Measurements from ENCODE around the gene JAKMIP3.

JAKMIP3 gene

DNA sequence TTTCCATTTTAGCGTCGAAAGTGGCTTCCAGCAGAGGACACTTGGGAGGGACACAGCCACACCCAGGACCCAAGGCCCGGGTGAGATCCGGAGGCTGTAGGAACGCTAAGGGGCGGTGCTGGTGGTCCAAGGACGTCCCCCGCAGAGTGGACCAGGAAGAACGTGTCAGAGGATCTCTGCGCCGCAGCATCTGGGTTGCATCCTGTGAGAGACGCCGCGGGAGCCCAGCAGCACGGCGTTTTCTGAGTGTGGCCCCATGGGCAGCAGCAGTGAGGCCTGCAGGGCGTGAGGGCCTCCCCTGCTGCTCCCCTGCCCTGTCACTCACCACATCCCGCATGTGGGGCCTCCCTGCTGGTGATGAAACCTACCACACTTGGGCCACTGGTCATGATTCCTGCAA is 43.5 kb upstream of the JAKMIP3 start:
- DNase-seq (ENCODE audit: insufficient read length, low spot score): no peak
- no peak for TF ChIP-seq CTCF (IDR thresholded peaks at IDR 0.05; ENCODE audit: insufficient read depth, missing control alignments)
- no peak for FAIRE-seq

DNA sequence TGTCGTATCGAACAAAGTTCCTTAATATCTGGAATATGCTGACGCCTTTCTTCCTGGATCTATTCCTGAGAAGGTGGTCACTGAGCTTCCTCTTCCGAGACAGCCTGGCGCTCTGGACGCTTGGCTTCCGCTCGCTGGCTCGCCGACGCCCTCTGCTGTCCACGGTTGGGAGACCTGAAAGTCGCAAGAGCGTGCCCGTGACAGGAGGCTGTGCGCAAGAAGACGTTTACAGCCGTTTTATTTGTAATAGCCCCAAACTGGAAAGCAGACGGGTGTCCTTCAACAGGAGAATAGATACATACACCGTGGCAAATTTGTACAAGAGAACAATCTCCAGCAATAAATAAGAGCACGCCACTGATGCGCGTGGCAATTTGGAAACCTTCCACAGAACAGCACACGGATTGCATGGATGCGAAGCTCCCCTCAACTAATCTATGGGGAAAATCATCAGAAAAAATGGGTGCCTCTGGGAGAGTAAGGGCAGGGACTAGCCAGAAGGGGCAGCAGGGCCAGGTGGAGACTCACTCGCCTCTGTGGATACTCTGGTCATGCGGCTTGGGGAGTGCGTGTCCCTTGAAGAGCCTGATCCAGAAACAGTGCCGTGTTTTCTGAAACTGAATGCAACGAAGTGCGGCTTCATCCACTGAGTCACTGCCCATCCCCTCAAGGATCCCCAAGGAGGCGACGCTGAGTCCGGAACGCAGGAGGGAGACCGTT is 42.5 kb upstream of the JAKMIP3 start:
- FAIRE-seq: no peak
- peak; percentile 90 for TF ChIP-seq CTCF (IDR thresholded peaks at IDR 0.05; ENCODE audit: insufficient read depth, missing control alignments)
- DNase-seq (ENCODE audit: insufficient read length, low spot score): peak; percentile 38

DNA sequence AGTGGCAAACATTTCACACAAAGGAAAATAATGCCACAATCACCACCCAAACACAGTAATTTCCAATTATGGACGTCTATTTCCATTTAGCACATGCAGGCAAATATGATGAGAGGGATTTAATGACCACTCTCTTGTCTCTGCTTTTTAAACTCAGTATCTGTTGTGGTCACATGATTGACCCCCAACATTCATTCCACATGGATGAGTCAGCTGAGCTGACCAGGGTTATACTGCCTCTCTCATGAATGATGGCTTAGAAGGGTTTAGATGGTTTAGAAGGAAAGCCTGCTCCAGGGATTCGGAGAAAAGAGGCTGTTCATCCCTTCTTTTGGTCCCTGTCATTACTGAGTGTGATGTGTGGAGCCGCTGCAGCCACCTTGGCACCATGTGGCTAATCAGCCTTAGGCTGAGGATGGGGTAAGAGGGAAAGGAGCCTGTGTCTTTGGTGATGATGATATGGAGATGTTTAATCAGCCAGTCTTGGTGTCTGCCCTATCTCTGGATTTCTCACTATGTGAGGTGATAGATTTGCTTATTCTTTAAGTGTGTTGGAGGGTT is 38.2 kb upstream of the JAKMIP3 start:
- FAIRE-seq: no peak
- TF ChIP-seq CTCF (IDR thresholded peaks at IDR 0.05; ENCODE audit: insufficient read depth, missing control alignments): no peak
- no peak for DNase-seq (ENCODE audit: insufficient read length, low spot score)

DNA sequence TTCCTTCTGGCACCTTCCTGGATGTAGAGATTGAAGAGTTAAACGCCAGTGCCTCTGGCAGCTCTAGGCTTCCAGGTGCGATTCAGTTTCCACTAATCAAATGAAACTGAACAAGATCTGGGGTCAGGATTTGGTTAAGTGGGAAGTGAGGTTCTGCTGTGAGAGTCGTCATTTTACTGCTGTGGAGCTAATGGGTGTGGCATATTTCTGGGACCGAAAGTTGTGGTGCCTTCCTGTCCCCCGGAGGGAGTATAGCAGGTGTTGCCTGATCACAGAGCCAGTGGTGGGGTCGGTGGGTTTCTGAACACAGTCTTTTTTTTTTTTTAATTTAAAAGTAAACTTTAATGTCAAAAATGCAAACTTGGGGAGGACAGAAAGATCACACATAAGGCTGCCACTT is 37.0 kb upstream of the JAKMIP3 start:
- DNase-seq (ENCODE audit: insufficient read length, low spot score) (no peak), FAIRE-seq (no peak)
- TF ChIP-seq CTCF (IDR thresholded peaks at IDR 0.05; ENCODE audit: insufficient read depth, missing control alignments): no peak

GRCh38 chr10:132030898-132031463 is 34.8 kb upstream of the JAKMIP3 start:
- TF ChIP-seq CTCF (IDR thresholded peaks at IDR 0.05; ENCODE audit: insufficient read depth, missing control alignments): no peak
- FAIRE-seq: no peak
- no peak for DNase-seq (ENCODE audit: insufficient read length, low spot score)

DNA sequence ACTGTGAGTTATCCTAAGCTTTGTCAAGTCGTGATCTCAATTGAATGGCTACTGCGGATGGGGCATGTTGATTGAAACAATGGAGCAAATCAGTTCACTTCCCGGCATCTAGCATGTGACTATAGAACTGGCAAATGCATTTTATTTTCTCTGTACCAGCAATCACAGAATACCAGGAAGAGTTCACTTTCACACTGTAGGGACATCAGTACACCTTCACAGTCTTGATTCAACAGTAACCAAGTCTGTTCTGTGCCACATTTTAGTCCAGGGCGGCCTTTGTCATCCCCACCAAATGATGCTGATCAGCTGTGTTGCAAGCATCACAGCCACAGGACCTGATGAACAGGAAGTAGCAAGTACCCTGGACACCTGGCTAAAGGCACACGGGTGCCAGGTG is 32.1 kb upstream of the JAKMIP3 start:
- FAIRE-seq: no peak
- TF ChIP-seq CTCF (IDR thresholded peaks at IDR 0.05; ENCODE audit: insufficient read depth, missing control alignments): no peak
- no peak for DNase-seq (ENCODE audit: insufficient read length, low spot score)

DNA sequence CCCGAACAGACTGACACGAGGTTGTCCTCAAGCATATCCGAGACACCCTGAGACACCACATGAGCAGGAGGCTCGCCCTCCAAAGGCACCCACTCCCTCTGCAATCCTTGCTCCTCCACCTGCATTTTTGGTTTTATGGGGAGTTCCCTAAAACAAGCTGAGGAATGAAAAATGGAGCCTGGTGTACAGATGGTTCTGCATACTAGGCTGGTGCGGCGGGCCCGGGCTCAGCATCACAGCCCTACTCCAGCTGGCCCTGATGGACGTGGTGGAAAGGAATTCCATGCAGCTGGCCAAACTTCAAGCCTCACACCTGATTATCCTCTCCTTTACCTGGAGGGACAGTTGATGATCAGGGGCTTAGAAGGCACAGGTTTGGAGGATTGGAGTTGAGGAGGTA is 30.3 kb upstream of the JAKMIP3 start:
- DNase-seq (ENCODE audit: insufficient read length, low spot score) (no peak), FAIRE-seq (no peak)
- TF ChIP-seq CTCF (IDR thresholded peaks at IDR 0.05; ENCODE audit: insufficient read depth, missing control alignments): no peak

Measured in D721Med (cell line).